ENCODE measurements around the gene GPM6B.
A peak's percentile ranks its signal among the peaks of the same experiment; 100 is the strongest.
"Not testable (repeated sequence)": the region's sequence is repeated elsewhere in the genome, so short reads cannot be mapped to it uniquely, and the experiment has no call there.

The GPM6B gene

GRCh38 chrX:13764281-13764680 lies 52.6 kb downstream of the GPM6B start:
- DNase-seq (ENCODE audit: low read depth), result no peak

GRCh38 chrX:13763489-13763888 lies 53.4 kb downstream of the GPM6B start:
- DNase-seq (ENCODE audit: low read depth), result no peak

- peak; percentile 11 for DNase-seq (ENCODE audit: low read depth)
Measured at GRCh38 chrX:13761606-13762414, 55.1 kb downstream of the GPM6B start.

- DNase-seq (ENCODE audit: low read depth), result no peak
Measured at GRCh38 chrX:13760426-13760825, 56.5 kb downstream of the GPM6B start.

- DNase-seq (ENCODE audit: low read depth), result no peak
Measured at GRCh38 chrX:13759152-13759718, 57.7 kb downstream of the GPM6B start.

- no peak for DNase-seq (ENCODE audit: low read depth)
Measured at GRCh38 chrX:13756381-13756780, 60.5 kb downstream of the GPM6B start.

GRCh38 chrX:13755254-13755653 lies 61.6 kb downstream of the GPM6B start:
- no peak for DNase-seq (ENCODE audit: low read depth)

GRCh38 chrX:13754765-13755164 lies 62.1 kb downstream of the GPM6B start:
- DNase-seq (ENCODE audit: low read depth), result peak; percentile 56

- DNase-seq (ENCODE audit: low read depth), result no peak
Measured at GRCh38 chrX:13752646-13753045, 64.2 kb downstream of the GPM6B start.

- DNase-seq (ENCODE audit: low read depth), result no peak
Measured at GRCh38 chrX:13752141-13752540, 64.8 kb downstream of the GPM6B start.

- no peak for DNase-seq (ENCODE audit: low read depth)
Measured at GRCh38 chrX:13750812-13751211, 66.1 kb downstream of the GPM6B start.

- peak; percentile 31 for DNase-seq (ENCODE audit: low read depth)
Measured at GRCh38 chrX:13750204-13750603, 66.7 kb downstream of the GPM6B start.

- DNase-seq (ENCODE audit: low read depth), result no peak
Measured at GRCh38 chrX:13748486-13748885, 68.4 kb downstream of the GPM6B start.

- peak; percentile 63 for DNase-seq (ENCODE audit: low read depth)
Measured at GRCh38 chrX:13747836-13748235, 69.1 kb downstream of the GPM6B start.

GRCh38 chrX:13742397-13743176 lies 74.3 kb downstream of the GPM6B start:
- peak; percentile 69 for DNase-seq (ENCODE audit: low read depth)

GRCh38 chrX:13741695-13742094 lies 75.2 kb downstream of the GPM6B start:
- DNase-seq (ENCODE audit: low read depth), result no peak

GRCh38 chrX:13734278-13735172 lies 82.4 kb downstream of the GPM6B start, which contains the start of the genes OFD1 and TRAPPC2:
Gene OFD1 (plus strand): TSS chrX:13734748. CDS start chrX:13735072, 324 bp downstream.
Gene TRAPPC2 (minus strand): TSS chrX:13734620. CDS start chrX:13719963, 14,657 bp downstream.
- DNase-seq (ENCODE audit: low read depth), result peak; percentile 89

GRCh38 chrX:13733506-13733905 lies 83.4 kb downstream of the GPM6B start:
- DNase-seq (ENCODE audit: low read depth), result no peak

GRCh38 chrX:13732246-13733067 lies 84.4 kb downstream of the GPM6B start:
- DNase-seq (ENCODE audit: low read depth), result no peak

- DNase-seq (ENCODE audit: low read depth), result not testable (repeated sequence)
Measured at GRCh38 chrX:13730523-13730922, 86.4 kb downstream of the GPM6B start.

GRCh38 chrX:13726583-13726982 lies 90.3 kb downstream of the GPM6B start:
- not testable (repeated sequence) for DNase-seq (ENCODE audit: low read depth)
